ENCODE results near the gene PGAP6. TPM values are rescaled to one million over a fixed set of nuclear protein-coding genes. Genes with fewer than 3 reads are reported as not detected.

PGAP6 gene
- total RNA-seq, 1 donor from 2014 or later = 11.0 TPM

Other genes with a start within 250 kb of the PGAP6 start
- gene NPRL3, start 243.3 kb downstream of the PGAP6 start, total RNA-seq = 12.5 TPM
- gene HBZ, start 229.3 kb downstream of the PGAP6 start, total RNA-seq = 1.0 TPM
- gene HBM, start 216.0 kb downstream of the PGAP6 start, total RNA-seq = 151 TPM
- 5,761 TPM for gene HBA2, start 209.1 kb downstream of the PGAP6 start, total RNA-seq
- gene HBA1, start 205.3 kb downstream of the PGAP6 start, total RNA-seq = 2,922 TPM
- 14.1 TPM for gene HBQ1, start 201.5 kb downstream of the PGAP6 start, total RNA-seq
- 38.1 TPM for gene LUC7L, start 152.5 kb downstream of the PGAP6 start, total RNA-seq
- 23.5 TPM for gene FAM234A, start 147.2 kb downstream of the PGAP6 start, total RNA-seq
- gene RGS11, start 106.0 kb downstream of the PGAP6 start, total RNA-seq = 0.52 TPM
- gene ARHGDIG, start 101.4 kb downstream of the PGAP6 start, total RNA-seq = 1.0 TPM
- gene PDIA2, start 98.8 kb downstream of the PGAP6 start, total RNA-seq = under 0.01 TPM
- 8.9 TPM for gene AXIN1, start 29.3 kb downstream of the PGAP6 start, total RNA-seq
- gene MRPL28, start 11.4 kb downstream of the PGAP6 start, total RNA-seq = 43.3 TPM
- 21.4 TPM for gene NME4, start 15.2 kb upstream of the PGAP6 start, total RNA-seq
- gene DECR2, start 19.9 kb upstream of the PGAP6 start, total RNA-seq = 2.6 TPM
- gene RAB11FIP3, start 43.7 kb upstream of the PGAP6 start, total RNA-seq = 5.2 TPM
- gene CAPN15, start 145.7 kb upstream of the PGAP6 start, total RNA-seq = 9.9 TPM
- gene PRR35, start 178.4 kb upstream of the PGAP6 start, total RNA-seq = not detected
- 1.6 TPM for gene NHLRC4, start 185.0 kb upstream of the PGAP6 start, total RNA-seq
- gene PIGQ, start 188.0 kb upstream of the PGAP6 start, total RNA-seq = 11.0 TPM
- gene RAB40C, start 208.1 kb upstream of the PGAP6 start, total RNA-seq = 5.7 TPM
- gene WFIKKN1, start 249.0 kb upstream of the PGAP6 start, total RNA-seq = 0.52 TPM